Breast epithelium (tissue), 3 donors: Measurements from ENCODE around the gene BMPER.

Experiments used
- CTCF ChIP-seq, 3 donors: fragments of 450-650 bp; IDR thresholded peaks; one replicate each; pipeline ENCODE4 v1.5.1; 2016 to 2017; ENCODE audit warnings: antibody characterized with exemption in 3 of 3, mild to moderate bottlenecking in 3 of 3, moderate library complexity in 3 of 3
- POLR2A ChIP-seq: fragments of 450-650 bp; IDR thresholded peaks from one replicate; pipeline ENCODE4 v1.6.1; 2016; ENCODE audit warnings: antibody characterized with exemption, mild to moderate bottlenecking, moderate library complexity
- POLR2AphosphoS5 ChIP-seq, 3 donors: sonication (generic); formaldehyde crosslinking; IDR thresholded peaks; one replicate each; pipeline ENCODE4 v1.6.1; 2017; ENCODE audit warnings: antibody characterized with exemption in 3 of 3

GRCh38 chr7:33868166-33868565 is 37.2 kb upstream of the BMPER start:
- TF ChIP-seq CTCF (IDR thresholded peaks at IDR 0.05) (no peak), POLR2A (no peak), POLR2AphosphoS5 (IDR thresholded peaks at IDR 0.05) (no peak)
